A549 treated with DMSO at 1 μM for 4 hours (cell line): Measurements from ENCODE around the gene SLC5A10. TPM values are rescaled to one million over a fixed set of nuclear protein-coding genes. Genes with fewer than 3 reads are reported as not detected.

Experiments used
- total RNA-seq: library from RNA; stranded (reverse); fragments of 200-300 nt; extraction: Qiagen RNA extraction; gene quantifications from 5 replicates; pipeline ENCODE4 v1.2.3, GENCODE V29; 2022; ENCODE audit warnings: low read depth

The SLC5A10 gene
- 0.12 to 0.25 TPM (median 0.18 TPM) in 5 replicates for total RNA-seq

DNA sequence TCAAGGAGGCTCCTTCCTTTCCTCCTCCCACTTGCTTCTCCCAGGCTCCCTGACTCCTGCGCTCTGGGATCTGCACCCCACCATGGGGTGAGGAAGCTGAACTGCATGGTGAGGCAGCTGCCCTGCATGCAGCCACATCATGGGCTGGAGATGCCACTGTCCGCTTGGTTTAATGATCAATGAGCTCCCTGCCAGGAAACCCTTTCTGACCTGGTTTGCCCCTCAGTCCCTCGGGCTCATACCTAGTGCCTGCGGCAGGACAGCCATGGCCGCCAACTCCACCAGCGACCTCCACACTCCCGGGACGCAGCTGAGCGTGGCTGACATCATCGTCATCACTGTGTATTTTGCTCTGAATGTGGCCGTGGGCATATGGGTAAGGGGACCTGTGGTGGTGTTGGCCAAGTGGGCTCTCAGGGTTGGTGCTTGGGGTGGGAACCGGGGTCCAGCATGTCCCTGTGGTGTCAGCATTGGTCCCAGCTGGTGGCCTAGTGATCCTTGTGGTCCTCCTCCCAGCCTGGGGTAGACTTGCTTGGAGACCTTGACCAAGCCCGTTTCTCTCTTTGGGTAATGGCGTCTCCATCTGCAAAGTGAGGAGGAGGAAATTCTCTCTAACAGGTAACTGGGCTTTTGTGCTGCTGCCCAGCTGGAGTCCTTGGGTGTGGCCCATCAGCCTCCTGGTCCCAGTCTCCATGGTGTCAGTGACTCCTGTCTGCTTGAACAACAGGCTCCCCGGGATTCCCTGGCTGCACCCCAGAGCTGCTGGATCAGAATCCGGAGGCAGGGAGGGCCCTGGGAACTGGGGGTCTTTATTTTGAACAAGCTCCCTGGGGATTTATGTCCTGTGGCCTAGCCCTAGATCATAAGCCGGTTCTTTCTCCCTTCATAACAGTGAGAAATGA, at the start of gene SLC5A10:
TSS of gene SLC5A10 (plus strand) at position 225 of the 902 bp plus-strand sequence. CDS start at position 266, 41 bp downstream.

DNA sequence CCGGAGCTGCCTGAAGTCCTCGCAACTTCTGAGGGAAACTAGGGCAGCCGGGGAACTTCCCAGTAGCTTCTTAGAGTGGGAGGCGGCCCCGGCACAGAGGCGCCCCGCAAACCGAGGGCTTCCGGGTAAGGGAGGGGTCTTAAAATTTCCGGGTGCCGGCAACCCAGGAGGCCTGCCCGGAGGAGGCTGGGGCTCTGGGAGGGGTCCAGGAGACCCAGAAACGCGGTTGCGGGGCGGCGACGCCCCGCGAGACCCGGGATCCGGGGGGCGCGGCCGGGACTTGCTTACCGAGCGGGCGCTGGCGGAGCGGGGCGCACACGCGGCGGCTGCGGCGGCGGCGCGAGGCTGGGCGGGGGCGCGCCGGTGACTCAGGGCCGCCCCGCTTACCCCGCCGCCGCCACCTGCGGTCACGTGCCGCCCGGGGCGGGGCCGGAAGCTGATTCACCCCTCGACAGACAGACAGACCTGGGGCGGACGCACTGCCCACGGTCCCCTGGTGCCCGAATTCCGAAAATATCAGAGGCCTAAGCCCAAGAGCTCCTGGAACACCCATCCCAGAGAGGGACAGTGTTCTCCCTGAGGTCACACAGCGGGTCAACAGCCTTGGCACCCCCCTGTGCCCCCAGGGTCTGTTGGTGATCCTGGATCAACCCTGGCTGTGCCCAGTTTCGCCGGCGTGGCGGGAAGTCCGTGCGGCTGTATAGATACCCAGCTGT, 52.6 kb downstream of the SLC5A10 start, which contains the start of gene FAM83G:
TSS of gene FAM83G (minus strand) at position 344 of the 716 bp plus-strand sequence. CDS start 723 bp downstream, outside the sequence.

DNA sequence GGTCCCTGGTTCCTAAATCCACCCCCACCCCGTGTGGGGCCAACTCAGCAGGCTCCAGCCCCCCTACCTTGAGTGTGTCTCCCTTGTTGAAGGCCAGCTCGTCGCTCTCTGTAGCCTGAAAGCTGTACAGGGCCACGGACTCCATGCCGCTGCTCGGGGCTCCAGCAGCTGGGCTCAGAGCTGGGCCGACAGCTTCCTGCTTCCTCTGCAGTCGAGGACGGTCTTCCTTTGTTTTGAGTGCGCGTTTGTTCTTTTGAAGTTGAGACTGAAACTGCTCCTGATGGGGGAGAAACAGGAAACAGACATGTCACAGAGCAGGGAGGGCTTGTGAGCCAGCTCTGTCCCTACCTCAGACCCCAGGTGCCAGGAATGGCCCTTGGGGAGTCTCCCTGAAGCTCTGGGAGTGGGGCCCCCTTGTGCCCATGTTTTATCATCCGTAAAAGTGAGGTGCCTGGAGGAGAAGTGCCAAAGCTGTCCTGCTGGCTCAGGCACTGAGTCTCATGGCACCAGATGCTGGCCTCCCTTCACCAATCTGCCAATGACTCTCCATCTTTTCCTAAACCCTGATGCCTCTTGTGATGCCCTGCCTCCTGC, 94.9 kb downstream of the SLC5A10 start, which contains the start of gene GRAP:
TSS of gene GRAP (minus strand) at position 176 of the 594 bp plus-strand sequence. CDS start at position 145, 31 bp downstream.

Other genes with a start within 250 kb of the SLC5A10 start
- gene FBXW10, start 208.1 kb upstream of the SLC5A10 start, total RNA-seq: 0.95 to 1.6 TPM (median 1.2 TPM) in 5 replicates
- 67.9 to 80.6 TPM (median 73.9 TPM) in 5 replicates for gene TVP23B, start 171.0 kb upstream of the SLC5A10 start, total RNA-seq
- 41.3 to 46.6 TPM (median 44.7 TPM) in 5 replicates for gene PRPSAP2, start 94.0 kb upstream of the SLC5A10 start, total RNA-seq
- 35.9 to 42.4 TPM (median 38.5 TPM) in 5 replicates for gene FAM83G, start 52.6 kb downstream of the SLC5A10 start, total RNA-seq
- gene GRAP, start 94.8 kb downstream of the SLC5A10 start, total RNA-seq: 0.10 to 0.29 TPM (median 0.24 TPM) in 5 replicates
- gene GRAPL, start 175.4 kb downstream of the SLC5A10 start, total RNA-seq: 0.12 TPM in 1 of 5 replicates, not detected in the others